Gastrocnemius medialis (tissue), 4 donors: Measurements from ENCODE around the gene ALX3.

Experiments used
- POLR2A ChIP-seq, 2 donors: fragments of 450-650 bp; IDR thresholded peaks; one replicate each; pipeline ENCODE4 v1.6.1; 2017; ENCODE audit warnings: antibody characterized with exemption in 2 of 2, mild to moderate bottlenecking in 2 of 2, moderate library complexity in 2 of 2
- TF ChIP-seq, protein P1 (sequence below), 5 experiments: fragments of 450-650 bp in 3 of 5; fragments of 200-600 bp in 2 of 5; sonication (generic) in 2 of 5; IDR thresholded peaks in 4 of 5; conservative IDR thresholded peaks in 1 of 5; 1 replicate in 4 of 5; 2 replicates in 1 of 5; pipeline ENCODE4 v1.5.1; 2016 to 2019; ENCODE audit warnings: antibody characterized with exemption in 5 of 5, mild to moderate bottlenecking in 3 of 5, moderate library complexity in 3 of 5

DNA sequence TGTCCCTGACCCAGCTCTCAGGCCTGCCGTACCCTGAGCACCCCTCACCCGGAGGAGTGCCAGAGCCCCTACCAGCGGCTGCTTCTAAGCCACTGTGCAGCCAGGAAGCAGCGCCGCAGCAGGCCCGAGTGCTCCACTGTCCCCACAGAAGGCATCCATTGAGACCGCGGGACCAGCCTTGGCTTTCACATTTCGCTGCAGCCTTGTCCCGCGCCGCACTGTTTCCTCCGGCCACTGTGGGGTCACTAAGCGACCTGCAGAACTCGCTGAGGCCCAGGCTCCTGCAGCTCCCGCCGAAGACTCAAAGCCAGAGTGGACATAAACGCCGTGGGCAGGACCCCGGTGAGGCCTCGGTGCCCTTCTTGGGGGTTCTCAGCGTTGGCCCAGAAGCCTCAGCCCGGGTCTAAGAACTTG is 3.0 kb downstream of the ALX3 start:
- TF ChIP-seq POLR2A (IDR thresholded peaks at IDR 0.05), result no peak
- TF ChIP-seq, protein P1, sequence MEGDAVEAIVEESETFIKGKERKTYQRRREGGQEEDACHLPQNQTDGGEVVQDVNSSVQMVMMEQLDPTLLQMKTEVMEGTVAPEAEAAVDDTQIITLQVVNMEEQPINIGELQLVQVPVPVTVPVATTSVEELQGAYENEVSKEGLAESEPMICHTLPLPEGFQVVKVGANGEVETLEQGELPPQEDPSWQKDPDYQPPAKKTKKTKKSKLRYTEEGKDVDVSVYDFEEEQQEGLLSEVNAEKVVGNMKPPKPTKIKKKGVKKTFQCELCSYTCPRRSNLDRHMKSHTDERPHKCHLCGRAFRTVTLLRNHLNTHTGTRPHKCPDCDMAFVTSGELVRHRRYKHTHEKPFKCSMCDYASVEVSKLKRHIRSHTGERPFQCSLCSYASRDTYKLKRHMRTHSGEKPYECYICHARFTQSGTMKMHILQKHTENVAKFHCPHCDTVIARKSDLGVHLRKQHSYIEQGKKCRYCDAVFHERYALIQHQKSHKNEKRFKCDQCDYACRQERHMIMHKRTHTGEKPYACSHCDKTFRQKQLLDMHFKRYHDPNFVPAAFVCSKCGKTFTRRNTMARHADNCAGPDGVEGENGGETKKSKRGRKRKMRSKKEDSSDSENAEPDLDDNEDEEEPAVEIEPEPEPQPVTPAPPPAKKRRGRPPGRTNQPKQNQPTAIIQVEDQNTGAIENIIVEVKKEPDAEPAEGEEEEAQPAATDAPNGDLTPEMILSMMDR (IDR thresholded peaks at IDR 0.05 in 4 of 5, conservative IDR thresholded peaks at IDR 0.05 in 1 of 5), result no peak
